D341Med (cell line): ENCODE data around the gene TNRC18.
"Not testable (repeated sequence)": the region's sequence is repeated elsewhere in the genome, so short reads cannot be mapped to it uniquely, and the experiment has no call there.

Experiments used
- DNase-seq: peaks from one replicate; pipeline ENCODE4 v3.0.0; 2012; ENCODE audit warnings: low spot score

TNRC18 gene

GRCh38 chr7:5291301-5291700, 132.3 kb downstream of the TNRC18 start:
- no peak for DNase-seq

GRCh38 chr7:5289355-5289754, 134.3 kb downstream of the TNRC18 start:
- no peak for DNase-seq

- not testable (repeated sequence) for DNase-seq
Measured at GRCh38 chr7:5288560-5288959, 135.1 kb downstream of the TNRC18 start.

DNA sequence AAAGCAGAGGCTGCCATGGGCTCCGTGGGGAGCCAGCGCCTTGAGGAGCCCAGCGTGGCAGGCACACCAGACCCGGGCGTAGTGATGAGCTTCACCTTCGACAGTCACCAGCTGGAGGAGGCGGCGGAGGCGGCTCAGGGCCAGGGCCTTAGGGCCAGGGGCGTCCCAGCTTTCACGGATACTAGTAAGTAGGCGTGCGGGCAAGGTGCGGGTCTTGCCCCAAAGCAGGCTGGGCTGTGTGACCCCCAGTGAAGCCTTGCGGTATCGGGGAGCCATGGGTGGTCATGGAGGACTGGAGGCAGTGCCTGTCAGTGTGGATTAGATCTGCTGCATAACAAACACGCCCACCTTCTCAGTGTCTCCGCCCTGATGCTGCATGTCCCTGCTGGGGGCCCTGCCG, 135.8 kb downstream of the TNRC18 start:
- no peak for DNase-seq

- not testable (repeated sequence) for DNase-seq
Measured at GRCh38 chr7:5287373-5287772, 136.3 kb downstream of the TNRC18 start.

DNA sequence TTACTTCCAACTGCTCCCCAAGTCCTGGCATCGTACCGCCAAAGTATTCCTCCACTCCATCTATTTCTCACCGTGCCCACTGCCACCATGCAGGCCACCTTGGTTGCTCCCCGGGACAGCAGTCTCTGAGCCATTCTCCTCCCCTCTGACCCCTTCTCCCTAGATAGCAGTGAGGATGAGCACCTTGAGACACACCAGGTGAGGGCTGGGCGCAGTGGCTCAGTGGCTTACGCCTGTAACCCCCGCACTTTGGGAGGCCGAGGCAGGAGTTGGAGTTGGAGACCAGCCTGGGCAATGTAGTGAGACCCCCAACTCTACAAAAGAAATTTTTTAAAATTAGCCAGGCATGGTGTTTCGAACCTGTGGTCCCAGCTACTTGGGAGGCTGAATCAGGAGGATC, 136.7 kb downstream of the TNRC18 start:
- DNase-seq, result no peak

GRCh38 chr7:5284304-5285281, 139.0 kb downstream of the TNRC18 start:
- DNase-seq, result peak; percentile 86

GRCh38 chr7:5283421-5284303, 140.0 kb downstream of the TNRC18 start:
- no peak for DNase-seq

DNA sequence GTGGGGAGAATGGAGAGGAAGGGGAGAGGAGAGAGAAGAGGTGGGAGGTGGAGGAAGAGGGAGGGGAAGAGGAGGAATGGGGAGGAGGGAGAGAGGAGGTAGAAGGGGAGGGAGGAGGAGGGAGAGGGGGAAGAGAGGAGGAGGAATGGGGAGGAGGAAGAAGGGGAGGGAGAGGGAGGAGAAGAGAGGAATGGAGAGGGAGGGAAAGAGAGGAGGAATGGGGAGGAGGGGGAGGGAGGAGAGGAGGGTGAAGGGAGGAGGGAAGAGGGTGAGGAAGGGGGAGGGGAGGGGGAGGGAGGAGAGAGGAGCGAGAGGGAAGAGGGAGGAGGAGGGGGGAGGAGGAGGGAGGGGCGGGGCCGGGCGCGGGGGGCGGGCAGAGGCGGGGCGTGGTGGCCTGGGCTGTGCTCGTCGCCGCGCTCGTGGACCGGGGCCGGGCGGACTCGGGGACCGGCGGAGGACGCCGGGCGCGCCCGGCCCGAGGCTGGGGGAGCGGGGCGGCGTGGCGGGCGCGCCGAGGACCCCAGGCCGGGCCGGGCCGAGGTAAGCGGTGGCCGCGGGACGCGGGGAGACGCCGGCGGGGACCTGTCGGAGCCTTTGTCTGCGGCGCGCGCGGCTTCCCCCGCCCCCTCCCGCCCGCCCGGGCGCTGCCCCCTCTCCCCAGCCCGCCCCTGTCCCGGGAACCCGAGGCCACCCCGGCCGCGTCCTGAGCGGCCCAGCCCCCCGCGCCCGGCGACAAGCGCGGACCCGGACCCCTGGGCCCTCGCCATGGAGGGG, 140.9 kb downstream of the TNRC18 start, which contains the start of gene SLC29A4:
Gene SLC29A4 (plus strand): TSS at position 401 of the 774 bp plus-strand sequence. CDS start 4,874 bp downstream, outside the sequence.
- peak; percentile 79 for DNase-seq

DNA sequence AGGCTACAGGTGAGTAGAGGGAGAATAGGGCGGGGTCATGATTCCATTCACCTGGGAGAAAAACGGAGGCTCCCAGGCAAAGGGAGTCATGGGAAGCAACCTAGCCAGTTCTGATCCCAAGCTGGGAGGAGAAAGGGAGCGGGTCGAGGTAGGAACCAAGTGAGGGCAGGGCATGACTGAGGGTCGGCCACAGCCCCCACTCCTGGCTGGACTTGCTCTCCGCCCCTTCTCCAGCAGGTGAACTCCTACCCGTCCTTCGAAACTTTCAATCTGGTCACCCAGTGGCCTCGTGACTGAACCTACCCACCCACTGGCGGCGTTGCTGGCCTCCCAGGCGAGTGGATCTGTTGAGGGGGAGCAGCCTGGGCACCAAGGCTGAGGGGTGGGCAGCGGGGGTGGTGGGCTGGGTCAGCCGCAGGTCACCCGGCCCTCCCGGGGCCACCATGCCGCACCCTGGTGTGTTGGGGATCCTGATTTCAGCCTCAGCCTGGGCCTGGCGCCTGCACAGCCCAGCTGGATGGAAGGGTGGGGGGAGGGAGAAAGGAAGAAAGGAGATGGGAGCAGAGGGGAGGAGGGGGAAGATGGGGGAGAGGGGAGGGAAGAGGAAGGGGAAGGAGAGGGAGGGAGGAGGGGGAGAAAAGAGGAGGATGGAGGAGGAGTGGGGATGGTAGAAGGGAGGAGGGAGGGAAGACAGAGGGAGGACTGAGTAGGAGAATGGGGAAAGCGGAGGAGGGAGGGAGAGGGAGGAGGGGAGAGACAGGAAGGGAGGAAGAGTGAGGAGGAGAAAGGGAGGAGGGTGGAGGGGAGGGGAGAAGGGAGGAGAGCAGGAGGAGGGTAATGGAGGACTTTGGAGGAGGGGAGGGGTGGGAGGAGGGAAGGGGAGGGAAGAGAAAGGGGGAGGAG, 141.8 kb downstream of the TNRC18 start:
- DNase-seq, result not testable (repeated sequence)

DNA sequence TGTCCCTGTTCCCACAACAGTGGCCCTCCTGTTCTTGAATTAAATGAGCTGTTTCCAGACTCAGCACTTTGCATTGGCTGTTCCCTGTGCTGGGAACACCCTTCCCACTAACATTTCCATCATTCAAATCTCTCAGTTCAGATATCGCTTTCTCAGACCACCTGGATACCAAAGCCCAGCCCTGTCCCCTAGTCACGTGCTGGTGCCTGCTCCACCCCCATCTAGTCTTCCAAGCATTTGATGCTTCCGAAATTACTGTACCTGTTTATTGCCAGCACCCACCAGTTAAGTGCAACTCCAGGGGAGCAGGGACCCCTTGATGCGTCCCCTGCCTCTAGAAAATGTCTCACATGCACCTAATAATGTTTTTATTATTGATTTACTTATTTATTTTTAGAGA, 143.9 kb downstream of the TNRC18 start:
- no peak for DNase-seq

- DNase-seq, result no peak
Measured at GRCh38 chr7:5278766-5279165, 144.9 kb downstream of the TNRC18 start.

- peak; percentile 81 for DNase-seq
Measured at GRCh38 chr7:5276611-5277010, 147.0 kb downstream of the TNRC18 start.

DNA sequence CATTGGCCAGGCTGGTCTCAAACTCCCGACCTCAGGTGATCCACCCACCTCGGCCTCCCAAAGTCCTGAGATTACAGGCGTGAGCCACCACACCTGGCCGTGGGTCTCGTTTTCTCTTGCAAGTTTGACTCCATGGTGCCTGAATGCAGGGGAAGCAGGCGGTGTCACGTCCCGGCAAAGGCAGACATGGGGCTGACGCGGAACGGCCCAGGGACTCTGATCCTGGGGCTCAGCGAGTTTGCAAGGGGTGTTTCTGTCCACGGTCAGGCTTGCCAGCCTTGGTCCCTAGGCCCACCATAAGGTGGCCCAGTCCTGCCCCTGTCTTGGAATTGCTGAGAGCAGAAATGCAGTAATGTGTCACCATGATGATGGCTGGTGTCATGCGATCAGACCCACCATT, 147.5 kb downstream of the TNRC18 start:
- DNase-seq, result peak; percentile 37

- DNase-seq, result not testable (repeated sequence)
Measured at GRCh38 chr7:5275510-5275909, 148.1 kb downstream of the TNRC18 start.

DNA sequence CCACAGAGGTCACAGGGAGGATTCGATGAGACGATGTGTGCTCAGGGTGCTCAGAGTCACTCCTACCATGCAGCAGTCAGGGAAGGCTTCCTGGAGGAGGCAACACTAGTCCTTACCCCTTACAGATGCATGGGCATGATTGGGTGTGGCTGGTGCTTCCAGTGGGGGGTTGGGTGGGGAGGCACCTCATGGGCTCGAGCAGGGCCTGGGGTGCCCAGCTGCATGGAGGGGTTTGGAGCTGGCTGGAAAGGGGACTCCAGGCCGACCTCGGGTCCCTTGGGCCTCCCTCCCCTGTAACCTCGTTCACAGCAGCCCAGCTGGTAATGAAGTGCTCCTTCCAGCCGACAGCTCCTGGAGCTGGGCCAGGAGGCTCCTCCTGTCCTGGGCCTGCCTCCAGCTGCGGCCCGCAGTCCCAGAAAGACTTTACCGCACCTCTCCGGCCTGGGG, 148.6 kb downstream of the TNRC18 start:
- DNase-seq, result peak; percentile 62

GRCh38 chr7:5274441-5274840, 149.2 kb downstream of the TNRC18 start:
- DNase-seq, result no peak

- DNase-seq, result peak; percentile 5
Measured at GRCh38 chr7:5273831-5274405, 149.7 kb downstream of the TNRC18 start.

- peak; percentile 69 for DNase-seq
Measured at GRCh38 chr7:5270788-5271187, 152.8 kb downstream of the TNRC18 start.

- not testable (repeated sequence) for DNase-seq
Measured at GRCh38 chr7:5269992-5270657, 153.5 kb downstream of the TNRC18 start.
